ENCODE results near the gene XPC.

XPC gene

GRCh38 chr3:14148041-14148985, 30.1 kb downstream of the XPC start:
- DNase-seq = peak in 4 of 58 donors; percentile 8 to 32 (median 26)

GRCh38 chr3:14147617-14148016, 30.8 kb downstream of the XPC start:
- no peak for DNase-seq

GRCh38 chr3:14147066-14147435, 31.4 kb downstream of the XPC start:
- DNase-seq = no peak

GRCh38 chr3:14146381-14147065, 31.9 kb downstream of the XPC start:
- DNase-seq = peak in 1 of 58 donors; percentile 5

GRCh38 chr3:14145670-14146380, 32.6 kb downstream of the XPC start:
- DNase-seq = no peak

GRCh38 chr3:14145236-14145635, 33.2 kb downstream of the XPC start:
- no peak for DNase-seq

- DNase-seq = peak in 32 of 58 donors; percentile 15 to 76 (median 45)
Measured at GRCh38 chr3:14144423-14145075, 33.9 kb downstream of the XPC start.

GRCh38 chr3:14143271-14144225, 34.9 kb downstream of the XPC start:
- DNase-seq = peak in 1 of 58 donors; percentile 40

- no peak for DNase-seq
Measured at GRCh38 chr3:14142567-14143270, 35.7 kb downstream of the XPC start.

GRCh38 chr3:14141602-14142341, 36.6 kb downstream of the XPC start:
- peak in 24 of 58 donors; percentile 5 to 66 (median 38) for DNase-seq

GRCh38 chr3:14141144-14141543, 37.3 kb downstream of the XPC start:
- DNase-seq = peak in 8 of 58 donors; percentile 14 to 38 (median 27)

GRCh38 chr3:14140668-14141067, 37.7 kb downstream of the XPC start:
- no peak for DNase-seq

- DNase-seq = no peak
Measured at GRCh38 chr3:14139771-14140170, 38.6 kb downstream of the XPC start.

- no peak for DNase-seq
Measured at GRCh38 chr3:14138878-14139655, 39.3 kb downstream of the XPC start.

GRCh38 chr3:14138109-14138877, 40.1 kb downstream of the XPC start:
- no peak for DNase-seq

GRCh38 chr3:14137445-14137844, 41.0 kb downstream of the XPC start:
- DNase-seq = peak in 1 of 58 donors; percentile 13

GRCh38 chr3:14137004-14137403, 41.4 kb downstream of the XPC start:
- DNase-seq = no peak
